Stimulated activated CD4-positive, alpha-beta T cell treated with anti-CD3 and anti-CD28 coated beads, Interleukin-15, amount 100 ng/mL, for 1 hour (primary cell): ENCODE results near the gene VSX2.

Source experiments
- DNase-seq, 2 donors: peaks; one replicate each; pipeline ENCODE4 v3.0.0-alpha.2; 2020; ENCODE audit warnings: low read depth in 1 of 2, low spot score in 1 of 2

Gene VSX2

GRCh38 chr14:74238974-74239847, at the start of gene VSX2:
TSS of gene VSX2 (plus strand) at chr14:74239449. CDS start at chr14:74239562, 113 bp downstream.
- no peak for DNase-seq

- no peak for DNase-seq
These were observed 48.2 kb upstream of the VSX2 start for GRCh38 chr14:74190927-74191575.

- DNase-seq = no peak
These were observed 44.6 kb upstream of the VSX2 start for GRCh38 chr14:74194506-74195274.

DNA sequence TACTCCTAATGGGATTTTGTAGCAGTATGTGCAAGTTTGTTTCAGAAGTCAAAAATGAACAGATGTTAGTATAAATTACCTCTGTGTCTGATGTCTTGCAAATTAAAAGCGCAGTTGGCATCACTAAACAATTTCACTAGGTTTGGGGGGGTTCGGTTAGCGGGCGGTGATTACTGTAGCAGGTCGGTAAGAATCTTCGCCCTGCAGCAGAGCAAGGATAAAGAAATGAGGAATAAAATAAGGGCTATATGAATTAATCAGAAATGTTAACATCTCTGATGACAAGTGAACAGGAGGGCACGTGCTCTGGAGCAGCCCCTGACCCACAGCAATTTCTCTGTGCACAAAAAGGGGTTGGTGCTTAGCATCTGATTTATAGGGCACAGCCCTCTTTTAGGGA, 43.6 kb upstream of the VSX2 start:
- DNase-seq = no peak

DNA sequence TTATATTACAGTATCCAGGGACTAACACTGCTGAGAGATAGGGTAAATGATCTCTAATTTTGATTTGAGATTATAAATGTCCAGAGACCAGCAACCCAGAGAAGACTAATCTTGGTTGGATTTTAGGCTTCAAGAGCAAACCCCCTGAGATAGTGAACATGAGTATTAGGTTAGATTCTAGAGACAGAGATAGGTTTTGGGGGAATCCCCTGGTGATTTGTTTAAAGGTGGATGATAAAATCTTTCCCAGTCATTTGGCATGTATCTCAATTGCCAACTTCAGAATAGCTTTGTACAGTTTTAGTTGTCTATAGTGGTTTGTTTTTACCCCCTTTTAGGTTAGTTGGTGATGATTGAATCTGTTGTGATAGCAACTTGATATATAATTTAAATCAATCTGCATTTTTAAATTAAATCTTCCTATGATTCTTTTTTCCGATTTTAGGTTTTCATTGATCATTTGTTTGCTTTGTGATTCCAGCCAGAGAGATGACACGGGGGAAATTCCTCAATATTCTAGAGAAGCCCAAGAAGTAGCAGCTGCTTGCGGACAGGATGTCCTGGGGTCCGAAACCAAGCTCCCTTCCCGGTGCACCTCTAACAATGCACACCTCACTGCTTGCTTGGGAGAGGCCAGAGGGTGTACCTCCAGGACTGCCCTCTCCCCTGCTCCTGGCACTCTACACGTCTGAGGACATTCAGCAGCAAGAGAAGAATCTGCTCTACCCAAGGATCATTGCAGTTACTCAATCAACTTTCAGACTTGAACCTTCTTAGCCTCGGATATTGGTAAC, 40.6 kb upstream of the VSX2 start:
- DNase-seq = no peak

GRCh38 chr14:74202113-74202512, 37.1 kb upstream of the VSX2 start:
- DNase-seq = no peak

DNA sequence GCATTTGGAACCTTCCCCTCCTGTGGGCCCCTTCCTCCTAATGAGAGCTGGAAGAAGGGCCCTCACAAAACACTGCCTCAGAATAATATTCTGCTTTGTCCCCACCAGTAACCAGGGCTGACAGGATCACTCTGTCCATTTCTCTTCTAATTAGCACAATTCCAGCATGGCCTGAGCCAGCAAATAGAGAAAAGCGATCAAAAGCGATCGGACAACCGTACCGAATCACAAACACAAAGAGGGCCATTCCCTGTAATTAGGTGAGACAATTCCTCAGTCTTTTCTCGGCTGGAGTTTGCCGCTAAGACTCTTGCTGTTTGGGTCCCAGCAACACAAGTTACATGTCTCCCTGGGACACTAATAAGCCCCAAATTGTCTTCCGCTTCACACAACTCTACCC, 35.6 kb upstream of the VSX2 start:
- no peak for DNase-seq

DNA sequence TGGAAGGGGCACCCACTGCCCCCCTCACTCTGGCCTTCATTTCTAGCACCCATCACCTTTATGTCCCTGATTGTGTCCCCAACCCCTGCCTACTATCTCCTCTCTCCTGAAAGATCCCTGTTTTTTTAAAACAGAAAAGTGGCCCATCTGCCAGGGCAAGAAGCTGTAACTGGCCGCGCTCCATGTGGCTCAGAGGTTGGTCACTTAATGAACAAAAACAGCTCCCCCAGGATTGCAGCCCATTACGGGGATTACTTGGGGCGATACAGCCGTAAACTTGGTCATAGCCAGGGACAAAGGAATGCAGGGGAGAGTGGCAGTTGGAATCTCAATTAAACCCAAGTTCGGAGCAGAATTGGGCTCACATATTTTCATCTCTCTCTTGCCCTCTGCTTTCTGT, 34.8 kb upstream of the VSX2 start:
- DNase-seq = no peak

- no peak for DNase-seq
These were observed 33.4 kb upstream of the VSX2 start for GRCh38 chr14:74205882-74206281.

- DNase-seq = no peak
These were observed 31.3 kb upstream of the VSX2 start for GRCh38 chr14:74207943-74208342.

GRCh38 chr14:74208642-74209041, 30.6 kb upstream of the VSX2 start:
- DNase-seq = no peak

DNA sequence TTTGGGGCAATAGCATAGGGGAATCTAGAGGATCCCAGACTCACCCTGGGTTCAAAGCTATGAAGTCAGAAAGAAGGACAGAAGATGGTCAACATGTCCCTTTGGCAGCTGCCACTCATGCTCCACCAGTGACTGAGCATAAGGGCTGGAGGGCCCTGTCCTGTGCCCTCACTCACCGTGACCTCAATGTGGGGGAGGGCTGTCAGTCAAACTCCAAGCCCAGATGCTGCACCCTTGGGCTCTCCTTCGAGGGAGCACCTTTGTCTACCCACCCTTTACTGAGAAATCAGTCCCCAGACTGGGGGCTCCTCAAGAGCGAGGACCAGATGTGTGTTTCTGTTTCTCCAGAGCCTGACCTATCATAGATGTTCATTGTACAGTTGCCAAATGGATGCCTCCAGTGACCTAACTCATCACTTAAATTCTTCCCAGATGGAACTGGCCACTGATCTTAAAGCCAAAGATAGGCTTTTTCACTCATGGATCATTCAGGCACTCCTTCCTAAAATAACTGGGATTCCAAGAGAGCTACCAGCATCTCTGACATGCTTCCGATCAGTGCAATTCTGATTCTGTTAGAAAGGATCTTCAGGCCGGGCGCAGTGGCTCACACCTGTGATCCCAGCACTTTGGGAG, 27.2 kb upstream of the VSX2 start:
- DNase-seq = no peak

DNA sequence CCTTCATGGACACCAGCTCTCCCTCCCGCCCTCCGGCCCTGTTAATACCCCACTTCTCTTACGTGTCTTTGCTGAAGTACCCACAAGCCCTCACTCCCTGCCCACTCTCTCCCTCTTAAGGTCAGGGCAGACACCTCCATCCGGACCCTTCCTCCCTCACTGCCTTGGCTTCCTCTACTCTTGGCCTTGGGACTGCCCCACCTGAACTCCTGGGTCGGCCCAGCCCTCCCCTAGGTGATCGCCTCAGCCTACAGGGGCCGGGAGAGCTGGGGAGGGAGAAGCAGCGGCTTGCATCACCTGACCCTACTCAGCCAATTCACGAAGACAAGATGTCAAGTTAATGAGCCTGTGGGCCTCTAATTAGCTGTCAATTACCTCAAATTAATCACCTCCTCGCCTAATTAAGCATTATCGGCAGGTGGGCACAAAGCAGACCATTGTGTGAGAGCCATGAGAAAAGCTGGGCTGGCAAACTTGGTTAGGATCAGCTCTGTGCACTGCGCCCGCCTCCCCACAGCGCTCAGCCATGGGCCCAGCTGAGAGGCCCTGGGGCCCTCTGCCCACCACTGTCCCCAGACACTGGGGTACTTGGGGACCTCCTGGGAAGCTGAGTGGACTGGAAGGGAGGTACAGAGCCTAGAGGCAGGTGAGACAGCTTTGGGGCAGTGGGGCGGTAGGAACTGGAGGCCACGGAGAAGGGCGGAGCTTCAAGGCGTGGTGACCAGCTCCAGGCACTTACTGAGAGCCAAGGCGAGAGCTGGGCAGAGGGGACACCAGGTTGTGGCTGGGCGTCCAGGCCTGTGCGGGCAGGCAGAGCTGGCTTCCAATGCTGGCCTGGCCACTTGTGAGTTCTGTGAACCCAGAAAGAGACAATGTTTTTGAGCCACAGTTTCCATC, 25.1 kb upstream of the VSX2 start:
- DNase-seq = no peak

- no peak for DNase-seq
These were observed 22.6 kb upstream of the VSX2 start for GRCh38 chr14:74216671-74217070.

GRCh38 chr14:74217672-74218448, 21.4 kb upstream of the VSX2 start:
- DNase-seq = peak; percentile 45 to 76

GRCh38 chr14:74218462-74218861, 20.8 kb upstream of the VSX2 start:
- no peak for DNase-seq

DNA sequence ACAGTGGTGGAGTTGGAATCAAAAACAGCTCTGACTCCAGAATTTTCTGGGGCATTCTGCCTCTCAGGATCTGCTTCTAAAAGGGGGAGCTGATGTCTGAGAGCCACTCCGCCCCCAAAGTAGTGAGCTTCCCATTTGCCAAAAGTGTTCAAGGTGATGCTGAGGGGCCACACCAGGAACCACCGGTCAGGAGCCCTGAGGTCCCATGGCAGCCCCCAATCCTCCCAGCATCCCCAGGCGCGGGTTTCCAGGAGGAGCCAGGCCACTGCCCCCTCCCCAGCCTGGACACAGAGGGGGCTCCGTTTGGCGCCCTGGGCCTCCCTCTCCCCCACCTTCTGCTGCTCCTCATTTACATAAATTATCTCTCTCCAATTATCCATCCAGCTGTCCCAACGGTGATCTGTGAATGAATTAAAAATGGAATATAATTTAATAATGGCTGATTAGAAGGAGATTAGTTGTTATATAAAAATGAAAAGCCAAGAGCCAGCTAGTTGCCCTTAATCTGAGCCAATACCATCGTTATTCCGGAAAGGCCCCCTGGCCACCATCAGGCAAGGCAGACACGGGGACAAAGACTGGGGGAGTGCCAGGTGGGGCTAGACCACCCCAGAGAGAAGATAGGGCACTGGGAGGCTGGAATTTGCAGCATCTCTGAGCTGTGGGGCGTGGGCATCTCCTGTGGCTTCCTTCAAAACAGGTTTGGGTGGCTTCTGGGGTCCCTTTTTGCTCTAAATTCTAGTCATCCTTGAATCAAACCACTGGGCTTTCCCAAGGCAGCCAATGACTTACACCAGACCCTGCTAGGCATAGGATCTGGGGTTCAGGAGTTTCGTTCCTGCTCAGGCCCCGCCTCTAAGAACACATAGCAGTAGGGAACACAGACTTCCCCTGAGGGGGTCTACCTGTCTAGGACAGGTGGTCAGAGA, 19.7 kb upstream of the VSX2 start:
- no peak for DNase-seq

DNA sequence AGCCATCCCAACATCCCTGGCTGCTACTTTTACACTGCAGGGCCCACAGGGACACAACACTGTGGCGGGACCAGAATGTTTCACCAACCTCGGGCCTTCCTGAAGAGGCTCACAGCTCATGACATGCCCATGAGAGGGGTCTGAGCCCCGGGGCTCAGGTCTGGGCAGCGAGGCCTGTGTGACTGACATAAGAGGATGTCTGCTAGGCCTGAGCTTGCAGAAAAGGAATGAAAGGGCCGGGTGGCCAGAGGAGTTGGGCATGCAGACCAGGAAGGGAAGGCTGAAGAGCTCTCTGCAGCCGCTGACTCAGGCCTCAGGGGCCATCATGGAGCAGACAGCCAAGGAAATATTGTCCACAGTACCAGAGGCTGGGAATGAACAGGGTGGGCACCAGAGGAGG, 18.3 kb upstream of the VSX2 start:
- DNase-seq = no peak
